ENCODE measurements around the gene KRTAP3-3.

Gene KRTAP3-3

DNA sequence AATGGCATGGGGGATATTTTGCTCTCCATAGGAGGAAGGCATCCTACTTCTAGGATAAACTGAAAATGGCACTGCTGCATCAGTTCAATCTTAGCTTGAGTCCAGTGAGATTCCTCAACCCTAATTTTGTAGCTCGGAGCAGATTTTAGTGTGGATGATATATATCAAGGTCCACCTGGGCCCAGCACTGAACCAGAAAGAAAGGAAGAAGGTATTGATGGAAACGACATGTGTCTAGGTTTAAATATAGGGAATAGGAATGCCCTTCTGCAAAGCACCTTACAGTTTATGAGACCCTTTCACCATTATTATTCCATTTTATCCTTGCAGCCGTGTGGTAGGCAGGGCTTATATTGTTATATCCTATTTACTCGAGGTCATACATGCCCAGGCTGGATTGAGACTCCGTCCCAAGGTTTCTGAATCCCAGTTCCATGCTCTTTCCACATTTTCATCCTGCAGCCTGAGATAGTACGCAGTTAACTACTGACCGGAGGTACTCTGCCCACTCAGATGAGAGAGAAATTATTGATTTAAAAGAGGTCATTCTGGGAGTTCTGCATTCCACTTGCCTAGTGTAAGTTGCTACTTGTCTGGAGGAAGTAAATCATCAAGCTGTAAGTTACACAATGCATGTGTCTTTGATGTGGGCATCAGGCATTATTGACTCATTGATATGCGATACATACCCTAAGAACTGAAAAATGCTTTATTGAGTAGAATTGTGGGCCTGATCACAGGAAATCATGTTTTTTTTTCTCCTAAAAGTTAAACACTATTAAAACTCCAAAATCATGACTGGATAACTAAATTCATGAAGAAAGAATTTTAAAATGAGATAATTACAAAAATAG lies 37.3 kb downstream of the KRTAP3-3 start:
- no peak for DNase-seq

DNA sequence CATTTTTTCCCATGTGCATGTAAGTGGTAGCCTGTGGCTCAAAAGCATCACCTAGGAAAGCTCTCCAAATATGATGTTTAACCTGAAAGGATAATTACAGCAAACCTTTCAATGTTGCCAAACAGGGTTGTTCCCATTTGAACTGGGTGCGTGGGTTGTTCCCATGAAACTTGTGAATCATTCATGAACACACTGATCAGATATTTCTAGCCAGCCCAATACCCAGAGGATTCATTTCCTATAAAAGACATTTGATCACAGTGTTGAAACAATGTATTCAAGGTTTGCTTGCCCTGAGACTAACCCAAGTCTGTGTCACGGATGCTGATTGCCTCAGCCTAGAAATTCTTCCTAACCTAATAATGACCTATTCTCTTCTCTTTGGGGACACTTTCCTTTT lies 40.1 kb downstream of the KRTAP3-3 start:
- no peak for DNase-seq

DNA sequence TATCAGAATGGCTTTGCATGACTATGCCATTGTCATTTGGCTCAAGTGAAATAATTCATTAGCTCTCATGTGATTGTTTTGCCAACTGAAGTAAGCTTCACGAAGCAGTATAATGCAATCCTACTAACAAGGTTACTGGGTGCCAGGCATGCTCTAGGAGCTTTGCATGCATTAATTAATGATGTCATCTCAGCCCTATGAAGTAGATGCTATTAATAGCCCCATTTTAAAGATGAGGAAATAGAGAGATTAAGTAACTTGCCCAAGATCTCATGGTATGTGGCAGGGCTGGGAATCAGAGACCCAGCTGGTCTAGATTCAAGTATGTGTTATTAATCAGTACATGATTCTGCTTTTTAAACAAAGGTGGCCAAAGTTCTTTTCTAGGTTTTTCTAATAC lies 41.3 kb downstream of the KRTAP3-3 start:
- no peak for DNase-seq

DNA sequence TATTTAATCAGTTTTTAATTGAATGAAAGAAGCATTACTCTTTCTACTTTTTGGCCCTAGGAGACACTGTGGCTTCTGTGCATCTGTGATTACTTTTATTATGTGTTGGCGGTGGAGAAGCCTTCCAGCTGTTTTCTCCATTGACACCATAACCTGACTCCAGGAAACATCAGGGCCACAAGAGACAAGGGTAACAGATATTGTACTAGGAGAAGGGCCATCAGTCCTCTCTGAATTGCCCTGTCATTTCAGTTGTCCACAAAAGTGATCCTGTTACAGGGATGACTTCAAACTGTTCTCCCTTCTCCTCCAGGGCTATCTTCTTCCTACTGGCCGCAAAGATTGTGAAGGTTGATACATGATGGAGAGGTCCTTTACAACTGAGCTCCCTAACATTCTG lies 41.8 kb downstream of the KRTAP3-3 start:
- no peak for DNase-seq

DNA sequence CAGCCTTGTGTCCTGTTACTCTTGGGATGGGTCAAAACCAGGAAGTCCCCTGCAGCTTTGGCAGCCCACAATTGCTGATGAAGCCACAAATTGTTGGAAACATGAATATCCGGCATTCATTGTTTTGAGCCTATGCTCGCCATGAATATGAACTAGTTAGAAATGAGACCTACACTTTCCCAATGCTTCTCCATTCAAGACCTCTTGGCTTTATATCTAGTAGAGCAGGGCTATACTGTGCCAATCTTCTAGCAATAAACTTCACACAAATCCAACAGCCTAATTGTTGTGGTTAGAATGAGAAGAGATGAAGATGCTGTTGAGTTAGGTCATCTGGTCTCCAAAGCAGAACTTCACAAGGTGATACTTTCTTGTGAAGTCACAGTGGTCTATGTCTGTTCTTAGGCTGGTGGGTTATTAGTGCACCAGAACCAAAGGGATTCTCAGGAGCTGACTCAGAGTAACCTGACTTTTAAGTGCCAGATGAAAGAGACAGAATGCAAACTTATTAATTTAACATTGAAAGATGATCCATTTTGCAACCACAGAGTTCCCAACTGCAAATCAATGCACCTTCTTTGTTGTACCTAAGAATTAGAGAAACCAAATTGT lies 42.8 kb downstream of the KRTAP3-3 start:
- no peak for DNase-seq

DNA sequence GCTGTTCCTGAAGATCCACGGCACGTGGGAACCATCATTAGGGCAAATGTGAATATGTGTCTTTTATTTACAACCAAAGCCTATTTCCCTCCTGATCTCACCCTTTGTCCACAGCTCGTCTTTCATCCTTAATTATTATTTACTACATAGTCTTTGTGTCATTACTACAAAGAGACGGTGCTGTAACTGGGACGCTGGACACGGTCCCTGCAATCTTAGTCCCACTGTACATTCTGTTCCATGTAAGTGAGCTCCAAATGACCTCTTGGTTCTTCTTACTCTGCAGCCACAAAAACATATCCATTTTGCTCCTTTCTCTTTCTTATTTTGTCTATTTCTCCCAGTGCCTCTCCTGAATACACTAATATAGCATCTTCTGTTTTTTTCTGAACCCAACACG lies 43.8 kb downstream of the KRTAP3-3 start:
- DNase-seq: no peak

DNA sequence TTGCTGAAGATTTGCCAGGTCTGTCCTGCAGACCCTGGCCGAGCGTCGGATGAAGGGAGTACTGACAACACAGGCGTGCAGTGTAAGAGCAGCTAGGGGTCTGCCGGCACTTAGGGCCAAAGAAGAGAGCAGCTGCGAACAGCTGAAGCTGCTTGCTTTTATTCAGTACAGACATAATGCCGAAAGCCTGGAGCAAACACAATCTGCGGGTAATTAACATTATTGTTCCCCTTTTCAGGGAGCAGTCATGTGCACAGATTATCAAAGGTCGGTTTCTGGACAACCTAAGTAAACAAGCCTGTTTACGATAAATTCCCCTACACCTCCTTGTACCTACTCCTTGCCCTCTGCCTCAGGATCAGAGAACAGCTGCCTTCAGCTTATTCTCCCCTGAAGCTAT lies 44.5 kb downstream of the KRTAP3-3 start:
- no peak for DNase-seq

DNA sequence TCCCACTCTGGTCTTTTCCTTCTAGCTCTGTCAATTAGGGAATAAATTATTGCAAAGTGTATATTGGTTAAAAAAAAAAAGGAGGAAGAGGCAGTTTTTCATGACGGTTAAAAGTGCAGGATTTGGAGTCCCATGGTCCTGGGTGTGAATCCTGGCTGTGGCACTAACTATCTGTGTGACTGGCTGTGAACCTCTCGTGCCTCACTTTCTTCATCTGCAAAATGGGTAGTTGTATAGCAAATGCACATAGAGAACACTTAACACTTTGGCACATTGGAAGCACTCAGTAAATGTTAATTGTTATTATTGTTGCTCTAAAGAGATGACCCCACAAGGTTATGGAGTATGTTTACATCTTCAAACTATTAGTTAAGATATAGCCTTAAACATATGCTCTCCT lies 46.0 kb downstream of the KRTAP3-3 start:
- no peak for DNase-seq

DNA sequence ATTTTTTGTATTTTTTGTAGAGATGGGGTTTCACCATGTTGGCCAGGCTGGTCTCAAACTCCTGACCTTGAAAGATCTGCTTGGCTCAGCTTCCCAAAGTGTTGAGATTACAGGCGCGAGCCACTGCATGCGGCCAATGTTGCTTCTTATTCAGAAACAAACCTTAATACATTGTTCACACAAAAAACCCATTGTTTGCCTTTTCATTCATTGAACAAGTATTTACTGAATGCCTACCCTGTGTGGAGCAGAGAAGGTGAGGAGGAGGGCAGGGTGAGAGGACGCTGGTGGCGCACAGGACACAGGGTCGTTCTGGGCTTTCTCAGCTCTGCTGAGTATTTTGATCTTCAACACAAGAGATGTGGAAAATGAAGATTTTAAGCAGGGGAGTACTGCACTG lies 48.5 kb downstream of the KRTAP3-3 start:
- no peak for DNase-seq

DNA sequence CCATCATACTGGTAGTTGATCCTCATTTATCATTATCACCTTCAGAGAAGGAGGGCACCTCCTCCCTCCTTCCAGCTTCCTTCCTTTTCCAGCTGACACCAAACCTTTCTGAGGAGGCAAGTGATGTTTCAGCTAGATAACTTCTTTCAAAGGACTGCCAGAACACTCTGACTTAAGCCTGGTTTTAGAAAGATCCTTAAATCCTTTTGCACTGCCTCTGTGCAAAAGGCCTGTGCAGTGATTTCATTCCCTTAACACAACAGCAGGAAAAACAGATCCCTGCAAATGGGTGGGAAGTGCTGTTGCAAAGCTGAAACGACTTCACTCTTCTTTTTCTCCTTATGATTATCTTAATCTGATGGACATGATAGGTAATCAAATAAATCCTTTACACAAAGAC lies 49.4 kb downstream of the KRTAP3-3 start:
- DNase-seq: no peak
